HEK293T (cell line): ENCODE measurements around the gene LRRN1.

Source experiments
- CTCF ChIA-PET: fragments of 350-600 bp; formaldehyde crosslinking; extraction: SDS; loops from one replicate; lab custom pipeline; 2021; ENCODE audit warnings: antibody characterized with exemption, inconsistent platforms; lab: Yijun Ruan, JAX
- POLR2A ChIA-PET: fragments of 350-600 bp; formaldehyde crosslinking; extraction: SDS; loops from one replicate; lab custom pipeline; 2020; ENCODE audit warnings: antibody characterized with exemption, inconsistent platforms; lab: Yijun Ruan, JAX
- DNase-seq: peaks from one replicate; pipeline ENCODE4 v3.0.0; 2012; ENCODE audit warnings: mixed read lengths; ENCODE audit errors: extremely low spot score
- ARNT ChIP-seq: fragments of 450-650 bp; IDR thresholded peaks from 2 replicates; pipeline ENCODE4 v1.6.1; 2017; ENCODE audit warnings: mild to moderate bottlenecking
- BHLHE40 ChIP-seq: fragments of 450-650 bp; IDR thresholded peaks from 2 replicates; pipeline ENCODE4 v1.6.1; 2016; ENCODE audit warnings: mild to moderate bottlenecking, moderate library complexity, borderline replicate concordance
- CTBP1 ChIP-seq: fragments of 450-650 bp; IDR thresholded peaks from 2 replicates; pipeline ENCODE4 v1.6.1; 2016; ENCODE audit warnings: borderline replicate concordance
- ELF4 ChIP-seq: fragments of 450-650 bp; IDR thresholded peaks from 2 replicates; pipeline ENCODE4 v1.6.1; 2017; ENCODE audit warnings: antibody characterized with exemption
- FOXA1 ChIP-seq: fragments of 450-650 bp; IDR thresholded peaks from 2 replicates; pipeline ENCODE4 v1.6.1; 2016; ENCODE audit warnings: mild to moderate bottlenecking
- FOXK2 ChIP-seq: fragments of 450-650 bp; IDR thresholded peaks from 2 replicates; pipeline ENCODE4 v1.6.1; 2016; ENCODE audit warnings: mild to moderate bottlenecking
- FOXM1 ChIP-seq: fragments of 450-650 bp; IDR thresholded peaks from 2 replicates; pipeline ENCODE4 v1.6.1; 2017; ENCODE audit warnings: mild to moderate bottlenecking, borderline replicate concordance
- HDGF ChIP-seq: fragments of 450-650 bp; IDR thresholded peaks from 2 replicates; pipeline ENCODE4 v1.6.1; 2017; ENCODE audit warnings: antibody characterized with exemption, borderline replicate concordance
- L3MBTL2 ChIP-seq: fragments of 450-650 bp; conservative IDR thresholded peaks from 2 replicates; pipeline ENCODE4 v1.6.1; 2016; ENCODE audit warnings: mild to moderate bottlenecking
- LEF1 ChIP-seq: fragments of 450-650 bp; IDR thresholded peaks from 2 replicates; pipeline ENCODE4 v1.6.1; 2017; ENCODE audit warnings: mild to moderate bottlenecking, borderline replicate concordance
- NFRKB ChIP-seq: fragments of 450-650 bp; IDR thresholded peaks from 2 replicates; pipeline ENCODE4 v1.6.1; 2016; ENCODE audit warnings: mild to moderate bottlenecking, moderate library complexity
- SP1 ChIP-seq: fragments of 450-650 bp; IDR thresholded peaks from 2 replicates; pipeline ENCODE4 v1.6.1; 2017
- SUZ12 ChIP-seq: fragments of 450-650 bp; IDR thresholded peaks from 2 replicates; pipeline ENCODE4 v1.6.1; 2016; ENCODE audit warnings: mild to moderate bottlenecking
- TARDBP ChIP-seq: fragments of 450-650 bp; IDR thresholded peaks from 2 replicates; pipeline ENCODE4 v1.6.1; 2016
- ZNF384 ChIP-seq: fragments of 450-650 bp; IDR thresholded peaks from 2 replicates; pipeline ENCODE4 v1.6.1; 2016
- TF ChIP-seq, protein P1 (sequence below): fragments of 450-650 bp; IDR thresholded peaks from 2 replicates; pipeline ENCODE4 v1.6.1; 2016

The LRRN1 gene

GRCh38 chr3:3842356-3842755 lies 43.1 kb downstream of the LRRN1 start:
- TF ChIP-seq TARDBP (no peak), BHLHE40 (no peak), ZNF384 (no peak), NFRKB (no peak), ELF4 (no peak), CTBP1 (no peak), LEF1 (no peak), FOXK2 (no peak), FOXM1 (no peak), L3MBTL2 (no peak), SP1 (no peak), SUZ12 (no peak), FOXA1 (no peak), ARNT (no peak), HDGF (no peak)
- TF ChIP-seq, protein P1, sequence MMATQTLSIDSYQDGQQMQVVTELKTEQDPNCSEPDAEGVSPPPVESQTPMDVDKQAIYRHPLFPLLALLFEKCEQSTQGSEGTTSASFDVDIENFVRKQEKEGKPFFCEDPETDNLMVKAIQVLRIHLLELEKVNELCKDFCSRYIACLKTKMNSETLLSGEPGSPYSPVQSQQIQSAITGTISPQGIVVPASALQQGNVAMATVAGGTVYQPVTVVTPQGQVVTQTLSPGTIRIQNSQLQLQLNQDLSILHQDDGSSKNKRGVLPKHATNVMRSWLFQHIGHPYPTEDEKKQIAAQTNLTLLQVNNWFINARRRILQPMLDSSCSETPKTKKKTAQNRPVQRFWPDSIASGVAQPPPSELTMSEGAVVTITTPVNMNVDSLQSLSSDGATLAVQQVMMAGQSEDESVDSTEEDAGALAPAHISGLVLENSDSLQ = no peak
- ChIA-PET POLR2A (no interaction called here), CTCF (no interaction called here)
- DNase-seq = no peak

GRCh38 chr3:3847994-3848922 lies 49.0 kb downstream of the LRRN1 start:
- CTCF ChIA-PET = no interaction called here
- TF ChIP-seq CTBP1 (no peak), SUZ12 (no peak), BHLHE40 (no peak), TARDBP (no peak), FOXK2 (no peak)
- TF ChIP-seq, protein P1 = no peak
- POLR2A ChIA-PET = no interaction called here
- no peak for DNase-seq

- DNase-seq = no peak
- CTCF ChIA-PET = no interaction called here
- TF ChIP-seq FOXA1 (no peak), SP1 (no peak), FOXK2 (no peak), SUZ12 (no peak)
- POLR2A ChIA-PET = no interaction called here
These were observed 49.7 kb downstream of the LRRN1 start for GRCh38 chr3:3848923-3849275.

DNA sequence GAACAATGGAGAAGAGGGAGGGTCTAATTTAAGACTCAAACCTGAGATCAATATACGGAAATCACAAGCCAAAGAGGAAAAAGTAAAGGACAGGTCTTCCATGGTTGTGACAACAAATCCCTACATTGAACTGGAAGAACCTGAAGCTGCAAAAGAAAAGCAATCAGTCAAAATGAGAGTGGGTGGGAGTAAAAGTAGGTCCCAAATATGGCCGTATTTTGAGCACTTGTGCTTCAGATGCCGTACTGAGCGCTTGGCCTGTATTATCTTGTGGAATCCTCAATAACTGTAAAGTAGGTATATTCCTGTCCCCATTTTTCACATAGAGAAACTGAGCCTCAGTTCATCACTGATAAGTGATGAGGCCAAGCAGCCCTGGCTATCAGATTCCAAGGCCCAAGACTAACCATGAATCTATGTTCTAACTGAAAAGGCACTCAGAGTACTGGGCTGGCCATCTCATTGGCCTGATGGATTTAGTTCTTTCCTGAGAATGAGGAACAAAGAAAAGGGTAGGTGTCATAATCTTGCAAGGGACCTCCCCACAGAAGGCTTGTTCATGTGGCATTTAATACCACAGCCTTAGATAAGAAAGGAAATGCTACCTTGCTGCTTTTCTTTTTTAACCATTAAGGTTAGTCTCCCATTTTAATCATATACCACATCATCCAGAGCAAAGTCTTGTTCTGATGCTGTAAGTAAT lies 52.5 kb downstream of the LRRN1 start:
- ChIA-PET POLR2A (no interaction called here), CTCF (no interaction called here)
- DNase-seq = no peak
- TF ChIP-seq, protein P1 = no peak
- TF ChIP-seq ELF4 (no peak), CTBP1 (no peak), SP1 (no peak), HDGF (no peak), FOXK2 (no peak), TARDBP (no peak), BHLHE40 (no peak), L3MBTL2 (no peak), FOXA1 (no peak), LEF1 (no peak)

DNA sequence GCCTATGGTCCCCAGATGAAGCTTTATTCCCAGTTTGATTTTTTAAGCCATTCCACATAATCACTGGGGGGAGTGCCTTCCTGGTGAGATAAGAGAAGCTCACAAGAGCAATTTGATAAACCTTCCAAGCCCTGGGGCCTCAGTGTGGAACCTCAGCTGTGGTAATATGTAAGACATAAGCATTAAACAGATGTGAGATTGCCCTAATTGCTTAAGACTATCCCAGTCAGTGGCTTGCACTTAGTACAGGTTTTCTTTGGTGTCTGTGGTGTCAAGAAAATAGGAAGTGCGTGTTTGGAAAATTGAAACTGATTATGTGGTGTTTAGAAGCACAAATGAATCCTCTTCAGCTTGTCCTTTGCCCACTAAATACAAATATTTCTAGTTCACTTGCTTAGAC lies 54.3 kb downstream of the LRRN1 start:
- DNase-seq = no peak
- POLR2A ChIA-PET = no interaction called here
- CTCF ChIA-PET = no interaction called here
- TF ChIP-seq ELF4 (no peak), NFRKB (no peak), L3MBTL2 (no peak), FOXK2 (no peak), CTBP1 (no peak), ZNF384 (no peak), TARDBP (no peak), HDGF (no peak)

DNA sequence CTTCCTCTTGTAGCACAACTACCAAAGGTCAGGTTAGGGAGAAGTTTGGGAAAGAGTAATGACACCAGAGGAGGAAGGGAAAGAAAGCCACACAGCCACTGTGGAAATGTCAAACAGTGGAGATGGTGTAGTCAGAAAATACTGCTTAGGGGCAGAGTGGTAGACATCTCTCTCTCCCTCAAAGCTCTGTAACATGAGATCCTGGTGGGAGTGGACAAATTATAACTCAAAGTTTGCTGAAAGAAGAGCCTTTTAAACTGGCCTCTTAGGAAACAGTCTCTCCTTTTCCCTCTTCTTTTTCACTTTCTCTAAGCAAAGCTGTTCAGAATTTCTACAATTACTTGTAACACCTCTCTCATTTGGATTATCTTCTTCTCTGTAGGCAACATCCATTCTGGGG lies 55.8 kb downstream of the LRRN1 start:
- no peak for DNase-seq
- TF ChIP-seq FOXM1 (no peak), LEF1 (no peak), FOXK2 (no peak), FOXA1 (no peak), TARDBP (no peak), SUZ12 (no peak), SP1 (no peak), CTBP1 (no peak), NFRKB (no peak), BHLHE40 (no peak), ZNF384 (no peak), L3MBTL2 (no peak), ELF4 (no peak), HDGF (no peak), ARNT (no peak)
- TF ChIP-seq, protein P1 = no peak
- CTCF ChIA-PET = no interaction called here
- POLR2A ChIA-PET = no interaction called here
